IMR-90 (cell line): ENCODE measurements around the gene REN. TPM values are rescaled to one million over a fixed set of nuclear protein-coding genes. Genes with fewer than 3 reads are reported as not detected.

Experiments
- ATAC-seq: fragments of 200-7000 bp; cut with Tn5 transposase; 2 replicates; pipeline ENCODE4 v1.9.1; 2020; ENCODE audit warnings: low read depth, mild to moderate bottlenecking, moderate library complexity
- BruUV-seq: library from RNA; stranded (reverse); fragments of 400-500 nt; replicated peaks from 2 replicates; lab custom pipeline; 2021; lab: Mats Ljungman, UMichigan
- CTCF ChIA-PET: fragments of 300-600 bp; formaldehyde crosslinking; extraction: SDS; loops from one replicate; lab custom pipeline; 2021; ENCODE audit warnings: antibody characterized with exemption; lab: Yijun Ruan, JAX
- POLR2A ChIA-PET: fragments of 300-600 bp; sonication (Branson Sonifier 250); formaldehyde crosslinking; loops from one replicate; lab custom pipeline; 2022; ENCODE audit warnings: antibody characterized with exemption; ENCODE audit not compliant: unreplicated experiment; lab: Charles Lee
- DNase-seq: peaks from one replicate; pipeline ENCODE4 v3.0.0; 2013
- H2AFZ ChIP-seq: replicated peaks from 2 replicates; pipeline ENCODE3; 2013; ENCODE audit warnings: low read length, mild to moderate bottlenecking; ENCODE audit not compliant: poor library complexity
- H2AK5ac ChIP-seq: 2 replicates; pipeline ENCODE4 v1.6.1; 2013; ENCODE audit warnings: low read depth, low read length, inconsistent platforms
- H2AK9ac ChIP-seq: replicated peaks from 2 replicates; pipeline ENCODE3; 2013; ENCODE audit warnings: mild to moderate bottlenecking, low read depth, low read length, moderate library complexity; ENCODE audit not compliant: poor library complexity
- H2BK120ac ChIP-seq: 2 replicates; pipeline ENCODE4 v1.6.1; 2013; ENCODE audit warnings: low read depth, low read length, inconsistent platforms
- H2BK15ac ChIP-seq: 3 replicates; pipeline ENCODE4 v1.6.1; 2013; ENCODE audit warnings: low read depth, low read length, inconsistent platforms
- H2BK20ac ChIP-seq: 2 replicates; pipeline ENCODE4 v1.6.1; 2013; ENCODE audit warnings: low read depth, mild to moderate bottlenecking, inconsistent platforms, low read length, moderate library complexity
- H2BK5ac ChIP-seq: 2 replicates; pipeline ENCODE4 v1.6.1; 2013; ENCODE audit warnings: mild to moderate bottlenecking, low read depth, low read length, inconsistent platforms; ENCODE audit not compliant: poor library complexity, severe bottlenecking
- H3K14ac ChIP-seq: replicated peaks from 2 replicates; pipeline ENCODE4 v1.6.1; 2013; ENCODE audit warnings: low read depth, low read length, inconsistent platforms
- H3K18ac ChIP-seq: 2 replicates; pipeline ENCODE4 v1.6.1; 2013; ENCODE audit warnings: low read depth, low read length, control low read depth
- H3K23ac ChIP-seq: 2 replicates; pipeline ENCODE4 v1.6.1; 2013; ENCODE audit warnings: low read depth, low read length, inconsistent platforms
- H3K27ac ChIP-seq: 2 replicates; pipeline ENCODE4 v1.5.1; 2013; ENCODE audit warnings: mild to moderate bottlenecking, control low read depth, low read length; ENCODE audit not compliant: insufficient read depth
- H3K27me3 ChIP-seq: 2 replicates; pipeline ENCODE4 v1.6.1; 2013; ENCODE audit warnings: low read length; ENCODE audit not compliant: control insufficient read depth, insufficient read depth
- H3K36me3 ChIP-seq: 2 replicates; pipeline ENCODE4 v1.6.1; 2013; ENCODE audit warnings: low read length, mixed read lengths; ENCODE audit not compliant: control insufficient read depth, insufficient read depth
- H3K4ac ChIP-seq: 2 replicates; pipeline ENCODE4 v1.6.1; 2013; ENCODE audit warnings: low read depth, low read length, inconsistent platforms
- H3K4me1 ChIP-seq: 2 replicates; pipeline ENCODE4 v1.6.1; 2013; ENCODE audit warnings: low read length, mixed read lengths; ENCODE audit not compliant: control insufficient read depth, insufficient read depth
- H3K4me2 ChIP-seq: 2 replicates; pipeline ENCODE4 v1.6.1; 2013; ENCODE audit warnings: low read depth, mild to moderate bottlenecking, control low read depth, low read length, moderate library complexity
- H3K4me3 ChIP-seq: 2 replicates; pipeline ENCODE4 v1.5.1; 2013; ENCODE audit warnings: low read depth, mild to moderate bottlenecking, control low read depth, low read length, moderate library complexity; ENCODE audit not compliant: insufficient read depth
- H3K56ac ChIP-seq: 2 replicates; pipeline ENCODE4 v1.6.1; 2013; ENCODE audit warnings: low read length, inconsistent platforms; ENCODE audit not compliant: insufficient read depth; ENCODE audit errors: extremely low read depth
- H3K79me1 ChIP-seq, 2 experiments: 2 replicates each; pipeline ENCODE4 v1.6.1; 2013; ENCODE audit warnings: low read length in 2 of 2, inconsistent platforms in 1 of 2, low read depth in 1 of 2
- H3K9ac ChIP-seq: 2 replicates; pipeline ENCODE4 v1.6.1; 2013; ENCODE audit warnings: low read depth, low read length, control low read depth
- H3K9me1 ChIP-seq: 2 replicates; pipeline ENCODE4 v1.6.1; 2013; ENCODE audit warnings: low read length, inconsistent platforms; ENCODE audit not compliant: insufficient read depth
- H3K9me3 ChIP-seq: 2 replicates; pipeline ENCODE4 v1.6.1; 2013; ENCODE audit warnings: low read length; ENCODE audit not compliant: control insufficient read depth, insufficient read depth
- H4K20me1 ChIP-seq: 2 replicates; pipeline ENCODE4 v1.6.1; 2013; ENCODE audit warnings: low read length, inconsistent platforms; ENCODE audit not compliant: insufficient read depth
- H4K5ac ChIP-seq: 2 replicates; pipeline ENCODE4 v1.6.1; 2013; ENCODE audit warnings: mild to moderate bottlenecking, low read depth, low read length, control low read depth
- H4K8ac ChIP-seq, 2 experiments: 2 replicates each; pipeline ENCODE4 v1.6.1; 2013; ENCODE audit warnings: low read depth in 2 of 2, low read length in 2 of 2, control low read depth in 1 of 2, inconsistent platforms in 1 of 2
- H4K91ac ChIP-seq: 2 replicates; pipeline ENCODE4 v1.6.1; 2013; ENCODE audit warnings: low read depth, low read length, inconsistent platforms; ENCODE audit not compliant: insufficient read depth
- BHLHE40 ChIP-seq: fragments of 150-350 bp; IDR thresholded peaks from 2 replicates; pipeline ENCODE4 v1.6.1; 2016; ENCODE audit warnings: mild to moderate bottlenecking, low read depth, low read length
- FOS ChIP-seq: fragments of 150-350 bp; IDR thresholded peaks from 2 replicates; pipeline ENCODE4 v1.6.1; 2016; ENCODE audit warnings: low read depth, low read length
- MAFK ChIP-seq: IDR thresholded peaks from 2 replicates; pipeline ENCODE4 v1.6.1; 2012; ENCODE audit warnings: low read depth, low read length, improper control_type of control experiment
- MXI1 ChIP-seq: IDR thresholded peaks from 2 replicates; pipeline ENCODE4 v1.6.1; 2012; ENCODE audit warnings: low read depth, mild to moderate bottlenecking, low read length, moderate library complexity, borderline replicate concordance
- NFE2L2 ChIP-seq: fragments of 150-350 bp; IDR thresholded peaks from 2 replicates; pipeline ENCODE4 v1.6.1; 2016; ENCODE audit warnings: low read depth, mild to moderate bottlenecking, low read length
- POLR2A ChIP-seq: IDR thresholded peaks from 2 replicates; pipeline ENCODE4 v1.6.1; 2012; ENCODE audit warnings: mild to moderate bottlenecking, low read depth, low read length
- RAD21 ChIP-seq: IDR thresholded peaks from 2 replicates; pipeline ENCODE4 v1.6.1; 2012; ENCODE audit warnings: low read length, improper control_type of control experiment
- RCOR1 ChIP-seq: IDR thresholded peaks from 2 replicates; pipeline ENCODE4 v1.6.1; 2012; ENCODE audit warnings: mild to moderate bottlenecking, low read length, improper control_type of control experiment; ENCODE audit not compliant: insufficient replicate concordance
- RFX5 ChIP-seq: IDR thresholded peaks from 2 replicates; pipeline ENCODE4 v1.8.0; 2012; ENCODE audit warnings: low read depth, mild to moderate bottlenecking, low read length, moderate library complexity
- SMC3 ChIP-seq: fragments of 150-350 bp; IDR thresholded peaks from 2 replicates; pipeline ENCODE4 v1.6.1; 2016; ENCODE audit warnings: low read depth, mild to moderate bottlenecking, antibody characterized with exemption, low read length, moderate library complexity
- WGBS, 2 experiments: methylation state at CpG; one replicate each; pipeline versions ENCODE4 v1.1.5 to v1.1.7; 2013; ENCODE audit warnings: missing lambda C conversion rate in 2 of 2; ENCODE audit not compliant: insufficient read length in 1 of 2; ENCODE audit errors: extremely low coverage in 2 of 2; 5-methylcytosine and 5-hydroxymethylcytosine counted together
- dilution Hi-C: fragments of 300-500 bp; cut with HindIII; formaldehyde crosslinking; loops from one replicate; pipeline ENCODE4 v1.14.3; 2018; ENCODE audit warnings: low sequenced_read_pairs; ENCODE audit not compliant: unreplicated experiment
- in situ Hi-C: fragments of 300-500 bp; cut with MboI; formaldehyde crosslinking; loops from 3 replicates; pipeline ENCODE4 v1.14.3; 2019; ENCODE audit warnings: low sequenced_read_pairs, inconsistent platforms, mixed read lengths
- intact Hi-C: fragments of 100-400 bp; cut with micrococcal nuclease; formaldehyde crosslinking; loops from 2 replicates; pipeline ENCODE4 v1.10.0; 2022
- polyA plus RNA-seq, 3 experiments: library from polyadenylated mRNA; depleted of rRNA; stranded (reverse); fragments of >200 nt; gene quantifications; 2 replicates each; pipeline ENCODE4 v1.2.3, GENCODE V29; 2012; ENCODE audit warnings: low replicate concordance in 1 of 3
- total RNA-seq: library from RNA; depleted of rRNA; stranded (reverse); fragments of >200 nt; gene quantifications from 2 replicates; pipeline ENCODE4 v1.2.3, GENCODE V29; 2012
- TF ChIP-seq, protein P1 (sequence below): fragments of 150-350 bp; IDR thresholded peaks from 2 replicates; pipeline ENCODE4 v1.6.1; 2017; ENCODE audit warnings: mild to moderate bottlenecking, antibody characterized with exemption, low read length, low read depth
- TF ChIP-seq, protein P2 (sequence below): conservative IDR thresholded peaks from 2 replicates; pipeline ENCODE4 v1.5.1; 2012; ENCODE audit warnings: mild to moderate bottlenecking, low read depth, low read length, improper control_type of control experiment

REN gene
- total and polyA plus RNA-seq, 2 of the 4 experiments (the other 2 are of a cell fraction), result 0.54 to 1.2 TPM

GRCh38 chr1:204131978-204132377, 34.2 kb downstream of the REN start:
- H3K18ac ChIP-seq, result no peak overlapping the region
- H3K4me1 ChIP-seq, result peaks cover 18% of the 10 kb centered on the region
- H3K9ac ChIP-seq, result no peak overlapping the region
- no peak overlapping the region for H4K91ac ChIP-seq
- H3K4ac ChIP-seq, result peak overlapping the region; percentile 43
- no peak overlapping the region; the same call in 1 of the 2 replicates for H3K14ac ChIP-seq
- no peaks in the 10 kb centered on the region for H3K9me3 ChIP-seq
- H2BK5ac ChIP-seq, result no peak overlapping the region
- H2AK9ac ChIP-seq, result peak overlapping the region; percentile 20
- dilution Hi-C loops, result loop anchor here (25.0 kb wide), 1 partner anchor 270 kb away; the partner anchor contains the start of gene SNRPE
- peak overlapping the region in 1 of 2 experiments; percentile 85; a peak in 2 of 4 replicates for H4K8ac ChIP-seq
- no peaks in the 10 kb centered on the region for H3K27me3 ChIP-seq
- no peak for ATAC-seq
- no peaks in the 10 kb centered on the region for H4K20me1 ChIP-seq
- no peak overlapping the region for H3K27ac ChIP-seq
- H2BK15ac ChIP-seq, result no peak overlapping the region
- 100% methylated on average over 1 of the region's 4 CpGs; no CpG with 5 or more reads in 1 of the 2 experiments for WGBS, 2 experiments
- no peak overlapping the region for H3K4me2 ChIP-seq
- H3K36me3 ChIP-seq, result peaks cover 13% of the 10 kb centered on the region; the same call in 1 of the 2 replicates
- H2BK20ac ChIP-seq, result peak overlapping the region; percentile 74
- CTCF ChIA-PET, result interaction anchor here (7.8 kb wide), 1 partner anchor 261 kb away, joined by 95 read pairs; no protein-coding TSS in a partner anchor
- no peak overlapping the region for H3K56ac ChIP-seq
- TF ChIP-seq NFE2L2, result no peak
- no peak for TF ChIP-seq RAD21
- TF ChIP-seq FOS, result no peak
- no peak for TF ChIP-seq RCOR1
- TF ChIP-seq BHLHE40, result no peak
- no peak for TF ChIP-seq RFX5
- TF ChIP-seq MXI1, result no peak
- no peak for TF ChIP-seq POLR2A
- TF ChIP-seq, protein P1, sequence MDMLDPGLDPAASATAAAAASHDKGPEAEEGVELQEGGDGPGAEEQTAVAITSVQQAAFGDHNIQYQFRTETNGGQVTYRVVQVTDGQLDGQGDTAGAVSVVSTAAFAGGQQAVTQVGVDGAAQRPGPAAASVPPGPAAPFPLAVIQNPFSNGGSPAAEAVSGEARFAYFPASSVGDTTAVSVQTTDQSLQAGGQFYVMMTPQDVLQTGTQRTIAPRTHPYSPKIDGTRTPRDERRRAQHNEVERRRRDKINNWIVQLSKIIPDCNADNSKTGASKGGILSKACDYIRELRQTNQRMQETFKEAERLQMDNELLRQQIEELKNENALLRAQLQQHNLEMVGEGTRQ, result no peak
- TF ChIP-seq, protein P2, sequence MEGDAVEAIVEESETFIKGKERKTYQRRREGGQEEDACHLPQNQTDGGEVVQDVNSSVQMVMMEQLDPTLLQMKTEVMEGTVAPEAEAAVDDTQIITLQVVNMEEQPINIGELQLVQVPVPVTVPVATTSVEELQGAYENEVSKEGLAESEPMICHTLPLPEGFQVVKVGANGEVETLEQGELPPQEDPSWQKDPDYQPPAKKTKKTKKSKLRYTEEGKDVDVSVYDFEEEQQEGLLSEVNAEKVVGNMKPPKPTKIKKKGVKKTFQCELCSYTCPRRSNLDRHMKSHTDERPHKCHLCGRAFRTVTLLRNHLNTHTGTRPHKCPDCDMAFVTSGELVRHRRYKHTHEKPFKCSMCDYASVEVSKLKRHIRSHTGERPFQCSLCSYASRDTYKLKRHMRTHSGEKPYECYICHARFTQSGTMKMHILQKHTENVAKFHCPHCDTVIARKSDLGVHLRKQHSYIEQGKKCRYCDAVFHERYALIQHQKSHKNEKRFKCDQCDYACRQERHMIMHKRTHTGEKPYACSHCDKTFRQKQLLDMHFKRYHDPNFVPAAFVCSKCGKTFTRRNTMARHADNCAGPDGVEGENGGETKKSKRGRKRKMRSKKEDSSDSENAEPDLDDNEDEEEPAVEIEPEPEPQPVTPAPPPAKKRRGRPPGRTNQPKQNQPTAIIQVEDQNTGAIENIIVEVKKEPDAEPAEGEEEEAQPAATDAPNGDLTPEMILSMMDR, result no peak
- no peak for TF ChIP-seq MAFK
- TF ChIP-seq SMC3, result no peak
- intact Hi-C loops, result no loop called here
- H2BK120ac ChIP-seq, result peak overlapping the region; percentile 88; the same call in 1 of the 2 replicates
- DNase-seq, result no peak
- no peak overlapping the region; the same call in 1 of the 2 replicates for H2AK5ac ChIP-seq
- no peak overlapping the region for H4K5ac ChIP-seq
- in situ Hi-C loops, result no loop called here
- no TSS peak for BruUV-seq
- H3K4me3 ChIP-seq, result no peak overlapping the region
- peaks cover 18% of the 10 kb centered on the region for H3K9me1 ChIP-seq
- no peak overlapping the region for H3K23ac ChIP-seq
- no peak overlapping the region for H2AFZ ChIP-seq
- H3K79me1 ChIP-seq, result no peaks in the 10 kb centered on the region
- POLR2A ChIA-PET, result interaction anchor here (0.5 kb wide), 1 partner anchor 266 kb away, joined by 6 read pairs; no protein-coding TSS in a partner anchor
